HEK293 (cell line): Measurements from ENCODE around the gene ITGB8.

Experiments
- CTCF ChIA-PET: fragments of 350-600 bp; formaldehyde crosslinking; extraction: SDS; loops from one replicate; lab custom pipeline; 2021; ENCODE audit warnings: antibody characterized with exemption; lab: Yijun Ruan, JAX
- POLR2A ChIA-PET: fragments of 300-600 bp; formaldehyde crosslinking; extraction: SDS; loops from one replicate; lab custom pipeline; 2020; ENCODE audit warnings: antibody characterized with exemption, inconsistent platforms; lab: Yijun Ruan, JAX
- H3K27ac ChIP-seq: fragments of 200-500 bp; sonication (Bioruptor generic); 2 replicates; pipeline ENCODE4 v1.5.1; 2014; ENCODE audit warnings: low read depth, low read length, control low read depth, inconsistent platforms; ENCODE audit errors: extremely low read depth
- H3K36me3 ChIP-seq, 2 experiments: fragments of 200-500 bp in 1 of 2; sonication (Bioruptor generic) in 1 of 2; 1 replicate in 1 of 2; 2 replicates in 1 of 2; pipeline ENCODE4 v1.5.1; 2014 to 2017; ENCODE audit warnings: inconsistent platforms in 2 of 2, low read length in 2 of 2; ENCODE audit not compliant: control insufficient read depth in 2 of 2, insufficient read depth in 1 of 2
- H3K4me1 ChIP-seq: fragments of 200-500 bp; sonication (Bioruptor generic); 2 replicates; pipeline ENCODE4 v1.5.1; 2014; ENCODE audit warnings: mild to moderate bottlenecking, low read length, inconsistent platforms; ENCODE audit not compliant: control insufficient read depth, insufficient read depth
- H3K4me3 ChIP-seq: 2 replicates; pipeline ENCODE4 v1.5.1; 2011; ENCODE audit warnings: low read depth, mild to moderate bottlenecking, control low read depth, low read length, moderate library complexity
- H3K9me3 ChIP-seq: fragments of 200-500 bp; sonication (Bioruptor generic); 2 replicates; pipeline ENCODE4 v1.5.1; 2014; ENCODE audit warnings: low read depth, low read length, inconsistent platforms; ENCODE audit not compliant: control insufficient read depth, insufficient read depth
- GLI2 ChIP-seq: fragments of 450-650 bp; formaldehyde crosslinking; IDR thresholded peaks from 2 replicates; pipeline ENCODE4; 2017; ENCODE audit warnings: missing biosample characterization, missing genetic modification characterization, low read depth, borderline replicate concordance
- RBAK ChIP-seq: fragments of 450-650 bp; formaldehyde crosslinking; IDR thresholded peaks from 2 replicates; pipeline ENCODE4 v1.5.1; 2016; ENCODE audit warnings: missing biosample characterization, missing genetic modification characterization
- TRIM28 ChIP-seq: IDR thresholded peaks from 2 replicates; pipeline ENCODE4 v1.6.1; 2011; ENCODE audit warnings: low read length, control low read depth, borderline replicate concordance
- TSHZ1 ChIP-seq: fragments of 450-650 bp; formaldehyde crosslinking; IDR thresholded peaks from 2 replicates; pipeline ENCODE4 v1.5.1; 2016; ENCODE audit warnings: missing biosample characterization, missing genetic modification characterization, borderline replicate concordance
- ZBTB8A ChIP-seq: fragments of 450-650 bp; formaldehyde crosslinking; IDR thresholded peaks from 2 replicates; pipeline ENCODE4 v1.5.1; 2016; ENCODE audit warnings: missing biosample characterization, missing genetic modification characterization
- ZNF112 ChIP-seq: fragments of 450-650 bp; formaldehyde crosslinking; IDR thresholded peaks from 2 replicates; pipeline ENCODE4 v1.5.0; 2017; ENCODE audit warnings: missing biosample characterization, missing genetic modification characterization
- ZNF146 ChIP-seq: fragments of 450-650 bp; formaldehyde crosslinking; IDR thresholded peaks from 2 replicates; pipeline ENCODE4 v1.5.1; 2016; ENCODE audit warnings: missing biosample characterization, missing genetic modification characterization
- ZNF184 ChIP-seq: fragments of 450-650 bp; IDR thresholded peaks from 2 replicates; pipeline ENCODE4 v1.5.1; 2018; ENCODE audit warnings: missing biosample characterization, mild to moderate bottlenecking, missing genetic modification characterization
- ZNF19 ChIP-seq: fragments of 450-650 bp; formaldehyde crosslinking; IDR thresholded peaks from 2 replicates; pipeline ENCODE4; 2016; ENCODE audit warnings: missing biosample characterization, missing genetic modification characterization, low read depth
- ZNF2 ChIP-seq: fragments of 450-650 bp; formaldehyde crosslinking; IDR thresholded peaks from 2 replicates; pipeline ENCODE4 v1.5.1; 2016; ENCODE audit warnings: missing biosample characterization, missing genetic modification characterization
- ZNF24 ChIP-seq: fragments of 450-650 bp; formaldehyde crosslinking; IDR thresholded peaks from 2 replicates; pipeline ENCODE4 v1.5.1; 2016; ENCODE audit warnings: missing biosample characterization, missing genetic modification characterization
- ZNF350 ChIP-seq: fragments of 450-650 bp; formaldehyde crosslinking; IDR thresholded peaks from 2 replicates; pipeline ENCODE4 v1.5.0; 2017; ENCODE audit warnings: missing biosample characterization, mild to moderate bottlenecking, missing genetic modification characterization
- ZNF423 ChIP-seq: fragments of 450-650 bp; formaldehyde crosslinking; IDR thresholded peaks from 2 replicates; pipeline ENCODE4 v1.5.1; 2016; ENCODE audit warnings: missing biosample characterization, missing genetic modification characterization
- ZNF510 ChIP-seq: fragments of 450-650 bp; formaldehyde crosslinking; IDR thresholded peaks from 2 replicates; pipeline ENCODE4 v1.5.1; 2018; ENCODE audit warnings: mild to moderate bottlenecking, missing genetic modification characterization, missing biosample characterization; ENCODE audit not compliant: insufficient replicate concordance
- ZNF571 ChIP-seq: fragments of 450-650 bp; formaldehyde crosslinking; IDR thresholded peaks from 2 replicates; pipeline ENCODE4 v1.5.0; 2017; ENCODE audit warnings: missing biosample characterization, missing genetic modification characterization
- ZNF76 ChIP-seq: fragments of 450-650 bp; formaldehyde crosslinking; IDR thresholded peaks from 2 replicates; pipeline ENCODE4; 2016; ENCODE audit warnings: low read depth, missing biosample characterization, missing genetic modification characterization, borderline replicate concordance
- ZNF776 ChIP-seq: fragments of 450-650 bp; formaldehyde crosslinking; IDR thresholded peaks from 2 replicates; pipeline ENCODE4 v1.5.0; 2017; ENCODE audit warnings: missing biosample characterization, missing genetic modification characterization, borderline replicate concordance
- ZNF777 ChIP-seq: fragments of 450-650 bp; formaldehyde crosslinking; IDR thresholded peaks from 2 replicates; pipeline ENCODE4 v1.5.1; 2017; ENCODE audit warnings: missing biosample characterization, missing genetic modification characterization, borderline replicate concordance
- ZNF792 ChIP-seq: fragments of 450-650 bp; formaldehyde crosslinking; IDR thresholded peaks from 2 replicates; pipeline ENCODE4 v1.5.1; 2016; ENCODE audit warnings: missing biosample characterization, missing genetic modification characterization
- ZNF837 ChIP-seq: fragments of 450-650 bp; formaldehyde crosslinking; IDR thresholded peaks from 2 replicates; pipeline ENCODE4 v1.5.1; 2016; ENCODE audit warnings: missing biosample characterization, missing genetic modification characterization
- TF ChIP-seq, protein P1 (sequence below): fragments of 450-650 bp; formaldehyde crosslinking; IDR thresholded peaks from 2 replicates; pipeline ENCODE4 v1.5.1; 2017; ENCODE audit warnings: missing biosample characterization, missing genetic modification characterization
- TF ChIP-seq, protein P2 (sequence below): fragments of 450-650 bp; formaldehyde crosslinking; IDR thresholded peaks from 2 replicates; pipeline ENCODE4 v1.5.1; 2016; ENCODE audit warnings: missing biosample characterization, missing genetic modification characterization

The ITGB8 gene

GRCh38 chr7:20327055-20327454 is 3.6 kb upstream of the ITGB8 start (continued):
- TF ChIP-seq, protein P1, sequence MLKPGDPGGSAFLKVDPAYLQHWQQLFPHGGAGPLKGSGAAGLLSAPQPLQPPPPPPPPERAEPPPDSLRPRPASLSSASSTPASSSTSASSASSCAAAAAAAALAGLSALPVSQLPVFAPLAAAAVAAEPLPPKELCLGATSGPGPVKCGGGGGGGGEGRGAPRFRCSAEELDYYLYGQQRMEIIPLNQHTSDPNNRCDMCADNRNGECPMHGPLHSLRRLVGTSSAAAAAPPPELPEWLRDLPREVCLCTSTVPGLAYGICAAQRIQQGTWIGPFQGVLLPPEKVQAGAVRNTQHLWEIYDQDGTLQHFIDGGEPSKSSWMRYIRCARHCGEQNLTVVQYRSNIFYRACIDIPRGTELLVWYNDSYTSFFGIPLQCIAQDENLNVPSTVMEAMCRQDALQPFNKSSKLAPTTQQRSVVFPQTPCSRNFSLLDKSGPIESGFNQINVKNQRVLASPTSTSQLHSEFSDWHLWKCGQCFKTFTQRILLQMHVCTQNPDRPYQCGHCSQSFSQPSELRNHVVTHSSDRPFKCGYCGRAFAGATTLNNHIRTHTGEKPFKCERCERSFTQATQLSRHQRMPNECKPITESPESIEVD (tag by site-specific recombination) = no peak
- TF ChIP-seq ZNF776 (no peak), ZNF837 (no peak), GLI2 (tag by site-specific recombination) (no peak), RBAK (tag by site-specific recombination) (no peak), ZNF24 (tag by site-specific recombination) (no peak), ZNF350 (tag by site-specific recombination) (no peak)

GRCh38 chr7:20328027-20328426 is 2.7 kb upstream of the ITGB8 start:
- POLR2A ChIA-PET = no interaction called here
- Histone ChIP-seq H3K36me3 (no peaks in the 10 kb centered on the region), H3K4me1 (peaks cover 2% of the 10 kb centered on the region; the same call in 1 of the 2 replicates), H3K27ac (no peak overlapping the region), H3K4me3 (no peak overlapping the region)
- CTCF ChIA-PET = interaction anchor here (0.6 to 1.5 kb wide), 3 partner anchors 16 to 1035 kb away, joined by 3 to 5 read pairs (median 4); no protein-coding TSS in a partner anchor
- no peak for TF ChIP-seq ZNF146 (tag by site-specific recombination)
- no peak for TF ChIP-seq ZNF423 (tag by site-specific recombination)
- TF ChIP-seq ZNF777 = no peak
- no peak for TF ChIP-seq TSHZ1 (tag by site-specific recombination)
- TF ChIP-seq, all 188 proteins: peak for 0
- no peaks in the 10 kb centered on the region for H3K9me3 ChIP-seq

DNA sequence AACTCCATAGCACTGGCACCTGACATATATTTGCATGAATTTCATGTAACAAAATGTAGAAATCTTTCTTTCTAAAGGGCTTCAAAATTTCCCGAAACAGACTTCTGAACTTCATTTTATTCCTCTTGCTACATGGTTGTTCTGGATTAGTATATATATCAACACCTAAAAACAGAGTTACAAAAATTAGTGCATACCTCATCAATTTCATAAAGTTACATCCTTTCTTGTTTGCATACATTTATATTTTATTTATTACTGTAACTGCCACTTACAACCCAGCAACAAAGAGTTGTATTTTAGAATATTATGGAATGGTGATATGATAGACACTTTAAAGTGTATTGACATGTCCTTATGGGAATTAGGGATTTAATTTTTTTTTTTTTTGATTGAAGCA is 2.0 kb upstream of the ITGB8 start:
- ChIA-PET POLR2A (no interaction called here), CTCF (interaction anchor here (0.6 to 1.5 kb wide), 3 partner anchors 17 to 1034 kb away, joined by 3 to 5 read pairs (median 4); no protein-coding TSS in a partner anchor)
- no peak overlapping the region for H3K27ac ChIP-seq
- no peak for TF ChIP-seq TRIM28
- no peak for TF ChIP-seq ZNF19 (tag by site-specific recombination)
- TF ChIP-seq, protein P2, sequence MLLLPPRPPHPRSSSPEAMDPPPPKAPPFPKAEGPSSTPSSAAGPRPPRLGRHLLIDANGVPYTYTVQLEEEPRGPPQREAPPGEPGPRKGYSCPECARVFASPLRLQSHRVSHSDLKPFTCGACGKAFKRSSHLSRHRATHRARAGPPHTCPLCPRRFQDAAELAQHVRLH (tag by site-specific recombination) = no peak
- no peak for TF ChIP-seq ZNF792 (tag by site-specific recombination)
- TF ChIP-seq ZNF2 (tag by site-specific recombination) = no peak
- TF ChIP-seq, protein P1 (tag by site-specific recombination) = no peak
- no peak for TF ChIP-seq ZBTB8A (tag by site-specific recombination)
- no peak for TF ChIP-seq ZNF184
- no peak for TF ChIP-seq ZNF76 (tag by site-specific recombination)
- no peak for TF ChIP-seq ZNF510 (tag by site-specific recombination)
- no peak for TF ChIP-seq ZNF571
- no peak for TF ChIP-seq ZNF112
- no peaks in the 10 kb centered on the region for H3K36me3 ChIP-seq
- peaks cover 2% of the 10 kb centered on the region; the same call in 1 of the 2 replicates for H3K4me1 ChIP-seq
- H3K4me3 ChIP-seq = no peak overlapping the region
- no peaks in the 10 kb centered on the region for H3K9me3 ChIP-seq
